Right atrium auricular region (tissue), 2 donors: ENCODE measurements around the gene GMFB. TPM values are rescaled to one million over a fixed set of nuclear protein-coding genes. Genes with fewer than 3 reads are reported as not detected.
"Not testable (repeated sequence)": the region's sequence is repeated elsewhere in the genome, so short reads cannot be mapped to it uniquely, and the experiment has no call there.

Experiments used
- DNase-seq: peaks from one replicate; pipeline ENCODE4 v3.0.0-alpha.2; 2019; ENCODE audit warnings: low spot score
- H3K27ac ChIP-seq, 2 donors: fragments of 200-600 bp; sonication (generic); 1 replicate in 1 of 2; 2 replicates in 1 of 2; pipeline ENCODE4 v1.5.1; 2016 to 2019
- H3K27me3 ChIP-seq, 2 donors: fragments of 200-600 bp; sonication (generic); one replicate each; pipeline versions ENCODE4 v1.5.1 to v1.6.0; 2017 to 2019
- H3K36me3 ChIP-seq: fragments of 200-600 bp; sonication (generic); one replicate; pipeline ENCODE4 v1.5.1; 2016
- H3K4me1 ChIP-seq, 2 donors: fragments of 200-600 bp; sonication (generic); one replicate each; pipeline versions ENCODE4 v1.5.1 to v1.6.0; 2017 to 2019
- H3K4me3 ChIP-seq, 2 donors: fragments of 200-600 bp; sonication (generic); 1 replicate in 1 of 2; 2 replicates in 1 of 2; pipeline ENCODE4 v1.5.1; 2017 to 2019; ENCODE audit warnings: mild to moderate bottlenecking in 1 of 2, moderate library complexity in 1 of 2
- H3K9me3 ChIP-seq, 2 donors: fragments of 200-600 bp; sonication (generic); one replicate each; pipeline ENCODE4 v1.5.1; 2019
- total RNA-seq, 2 donors: library from RNA; depleted of rRNA; stranded (reverse); fragments of >200 nt; gene quantifications; one replicate each; pipeline ENCODE4 v1.1.0, GENCODE V29; 2016
- TF ChIP-seq, protein P1 (sequence below), 2 donors: fragments of 200-600 bp; sonication (generic); IDR thresholded peaks; one replicate each; pipeline ENCODE4 v1.5.1; 2019; ENCODE audit warnings: antibody characterized with exemption in 2 of 2

GMFB gene
- total RNA-seq, 2 donors from 2014 or later = 28.0 to 29.4 TPM

DNA sequence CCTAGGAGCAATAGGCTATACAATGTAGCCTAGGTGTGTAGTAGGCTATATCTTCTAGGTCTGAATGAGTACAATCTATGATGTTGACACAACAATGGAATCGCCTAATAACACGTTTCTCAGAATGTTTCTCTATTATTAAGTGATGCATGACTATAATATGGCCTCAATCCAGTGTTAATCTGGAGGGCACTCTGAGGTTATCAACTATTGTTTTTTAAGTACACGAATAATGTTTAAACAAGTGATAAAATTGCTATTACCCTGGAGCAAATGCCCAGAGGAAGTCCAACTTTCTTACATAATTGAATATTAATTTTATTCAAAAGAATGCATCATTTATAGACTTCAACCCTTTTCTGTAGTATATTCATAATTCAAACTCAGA is 31.2 kb downstream of the GMFB start:
- Histone ChIP-seq H3K27ac (no peak overlapping the region), H3K4me3 (no peak overlapping the region), H3K36me3 (no peaks in the 10 kb centered on the region), H3K27me3 (no peaks in the 10 kb centered on the region), H3K9me3 (no peaks in the 10 kb centered on the region), H3K4me1 (no peaks in the 10 kb centered on the region)
- TF ChIP-seq, protein P1, sequence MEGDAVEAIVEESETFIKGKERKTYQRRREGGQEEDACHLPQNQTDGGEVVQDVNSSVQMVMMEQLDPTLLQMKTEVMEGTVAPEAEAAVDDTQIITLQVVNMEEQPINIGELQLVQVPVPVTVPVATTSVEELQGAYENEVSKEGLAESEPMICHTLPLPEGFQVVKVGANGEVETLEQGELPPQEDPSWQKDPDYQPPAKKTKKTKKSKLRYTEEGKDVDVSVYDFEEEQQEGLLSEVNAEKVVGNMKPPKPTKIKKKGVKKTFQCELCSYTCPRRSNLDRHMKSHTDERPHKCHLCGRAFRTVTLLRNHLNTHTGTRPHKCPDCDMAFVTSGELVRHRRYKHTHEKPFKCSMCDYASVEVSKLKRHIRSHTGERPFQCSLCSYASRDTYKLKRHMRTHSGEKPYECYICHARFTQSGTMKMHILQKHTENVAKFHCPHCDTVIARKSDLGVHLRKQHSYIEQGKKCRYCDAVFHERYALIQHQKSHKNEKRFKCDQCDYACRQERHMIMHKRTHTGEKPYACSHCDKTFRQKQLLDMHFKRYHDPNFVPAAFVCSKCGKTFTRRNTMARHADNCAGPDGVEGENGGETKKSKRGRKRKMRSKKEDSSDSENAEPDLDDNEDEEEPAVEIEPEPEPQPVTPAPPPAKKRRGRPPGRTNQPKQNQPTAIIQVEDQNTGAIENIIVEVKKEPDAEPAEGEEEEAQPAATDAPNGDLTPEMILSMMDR (IDR thresholded peaks at IDR 0.05) = no peak
- no peak for DNase-seq

DNA sequence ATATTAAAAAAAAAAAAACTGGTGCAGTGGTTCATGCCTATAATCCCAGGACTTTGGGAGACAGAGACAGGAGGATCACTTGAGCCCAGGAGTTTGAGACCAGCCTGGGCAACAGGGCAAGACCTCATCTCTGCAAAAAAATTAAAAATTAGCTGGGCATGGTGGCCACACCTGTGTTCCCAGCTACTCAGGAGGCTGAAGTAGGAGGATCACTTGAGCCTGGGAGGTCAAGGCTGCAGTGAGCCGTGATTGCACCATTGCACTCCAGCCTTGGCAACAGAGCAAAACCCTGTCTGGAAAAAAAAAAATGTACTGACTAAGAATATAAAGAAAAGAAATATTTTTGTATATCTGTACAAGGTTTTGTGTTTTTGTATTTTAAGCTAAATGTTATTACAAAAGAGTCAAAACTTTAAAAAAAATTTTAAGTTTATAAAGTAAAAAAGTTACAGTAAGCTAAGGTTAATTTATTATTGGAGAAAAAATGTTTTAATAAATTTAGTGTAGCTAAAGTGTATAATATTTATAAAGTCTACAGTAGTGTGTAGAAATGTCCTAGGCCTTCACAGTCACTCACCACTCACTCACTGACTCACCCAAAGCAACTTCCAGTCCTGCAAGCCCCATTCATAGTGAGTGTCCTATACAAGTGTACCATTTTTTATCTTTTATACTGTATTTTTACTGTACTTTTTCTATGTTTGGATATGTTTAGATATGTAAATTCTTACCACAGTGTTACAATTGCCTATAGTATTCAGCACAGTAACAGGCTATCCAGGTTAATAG is 31.8 kb downstream of the GMFB start:
- H3K36me3 ChIP-seq, DNase-seq, H3K9me3 ChIP-seq, H3K4me1 ChIP-seq, H3K27ac ChIP-seq, H3K4me3 ChIP-seq, H3K27me3 ChIP-seq: not testable (repeated sequence)

DNA sequence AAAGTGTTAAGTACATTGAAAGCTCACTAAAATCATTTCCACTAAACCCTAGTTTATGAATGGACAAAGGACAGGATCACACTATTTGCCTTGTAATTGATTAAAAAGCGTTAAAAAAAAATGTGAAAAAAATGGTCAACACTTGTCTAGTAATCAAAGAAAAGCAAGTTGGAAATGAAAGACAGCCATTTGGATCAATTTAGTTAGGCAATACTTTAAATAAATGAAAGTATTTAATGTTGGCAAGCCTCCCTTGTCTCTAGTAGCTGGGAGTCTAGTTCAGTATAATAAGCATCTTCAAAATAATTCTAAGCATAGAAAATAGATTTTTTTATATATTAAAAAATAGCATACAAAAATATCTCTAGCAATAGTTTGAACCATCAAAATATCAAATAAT is 33.4 kb downstream of the GMFB start:
- DNase-seq = no peak
- H3K36me3 ChIP-seq = no peaks in the 10 kb centered on the region
- no peaks in the 10 kb centered on the region for H3K9me3 ChIP-seq
- H3K4me1 ChIP-seq = no peaks in the 10 kb centered on the region
- no peaks in the 10 kb centered on the region for H3K27me3 ChIP-seq
- TF ChIP-seq, protein P1 (IDR thresholded peaks at IDR 0.05) = no peak
- H3K27ac ChIP-seq = no peak overlapping the region
- H3K4me3 ChIP-seq = no peak overlapping the region

DNA sequence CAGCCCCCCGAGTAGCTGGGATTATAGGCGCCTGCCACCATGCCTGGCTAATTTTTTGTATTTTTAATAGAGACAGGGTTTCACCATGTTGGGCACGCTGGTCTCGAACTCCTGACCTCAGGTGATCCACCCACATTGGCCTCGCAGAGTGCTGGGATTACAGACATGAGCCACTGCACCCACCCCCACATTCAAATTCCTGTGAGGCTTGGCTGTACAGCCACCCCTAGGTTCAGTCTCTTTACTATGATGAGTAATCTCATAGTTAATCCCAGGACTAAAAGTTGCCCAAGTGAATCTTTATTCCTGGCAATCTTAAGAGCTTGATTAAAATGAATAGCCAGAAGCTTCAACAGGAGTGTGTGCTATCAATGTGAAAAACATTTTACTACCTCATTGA is 34.8 kb downstream of the GMFB start:
- H3K9me3 ChIP-seq, H3K36me3 ChIP-seq, H3K27ac ChIP-seq, DNase-seq, H3K4me1 ChIP-seq, H3K4me3 ChIP-seq, H3K27me3 ChIP-seq: not testable (repeated sequence)

DNA sequence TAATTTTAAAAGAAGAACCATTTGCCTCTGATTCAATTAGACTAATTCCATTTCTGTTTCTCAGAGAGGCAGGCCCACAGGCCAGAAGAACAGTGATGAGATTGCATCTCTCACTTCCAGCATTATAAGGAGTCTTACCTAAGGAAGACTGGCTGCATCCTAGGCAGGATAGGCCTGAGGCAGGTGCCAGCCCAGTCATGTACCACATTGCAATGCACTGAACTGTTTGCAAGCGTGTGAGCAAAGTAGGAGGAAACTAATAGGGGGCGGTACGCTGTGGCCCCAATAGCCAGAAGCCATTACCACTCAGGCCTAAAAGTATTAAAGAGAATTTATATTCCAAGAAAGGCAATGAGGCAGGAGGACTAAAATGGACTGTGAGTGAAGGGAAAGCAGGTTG is 35.5 kb downstream of the GMFB start:
- Histone ChIP-seq H3K4me3 (no peak overlapping the region), H3K27ac (no peak overlapping the region), H3K9me3 (no peaks in the 10 kb centered on the region), H3K27me3 (no peaks in the 10 kb centered on the region), H3K4me1 (no peaks in the 10 kb centered on the region), H3K36me3 (no peaks in the 10 kb centered on the region)
- TF ChIP-seq, protein P1 (IDR thresholded peaks at IDR 0.05) = no peak
- no peak for DNase-seq

DNA sequence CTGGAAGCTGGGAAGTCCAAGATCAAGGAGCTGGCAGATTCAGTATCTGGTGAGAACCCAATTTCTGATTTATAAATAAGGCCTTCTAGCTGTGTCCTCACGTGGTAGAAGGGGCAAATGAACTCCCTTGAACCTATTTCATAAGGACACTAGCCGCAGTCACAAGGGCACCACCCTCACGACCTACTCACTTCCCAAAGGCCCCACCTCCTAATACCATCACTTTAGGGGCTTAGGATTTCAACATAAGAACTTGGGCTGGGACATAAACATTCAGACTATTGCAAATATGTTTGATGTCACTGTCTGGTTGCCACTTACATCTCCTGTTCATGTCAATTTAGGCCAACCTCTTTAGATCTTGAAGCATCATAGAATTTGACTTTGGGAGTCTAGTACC is 36.8 kb downstream of the GMFB start:
- no peaks in the 10 kb centered on the region for H3K9me3 ChIP-seq
- no peaks in the 10 kb centered on the region for H3K4me1 ChIP-seq
- H3K27ac ChIP-seq = no peak overlapping the region
- no peak overlapping the region for H3K4me3 ChIP-seq
- no peak for DNase-seq
- H3K36me3 ChIP-seq = no peaks in the 10 kb centered on the region
- TF ChIP-seq, protein P1 (IDR thresholded peaks at IDR 0.05) = no peak
- no peaks in the 10 kb centered on the region for H3K27me3 ChIP-seq

DNA sequence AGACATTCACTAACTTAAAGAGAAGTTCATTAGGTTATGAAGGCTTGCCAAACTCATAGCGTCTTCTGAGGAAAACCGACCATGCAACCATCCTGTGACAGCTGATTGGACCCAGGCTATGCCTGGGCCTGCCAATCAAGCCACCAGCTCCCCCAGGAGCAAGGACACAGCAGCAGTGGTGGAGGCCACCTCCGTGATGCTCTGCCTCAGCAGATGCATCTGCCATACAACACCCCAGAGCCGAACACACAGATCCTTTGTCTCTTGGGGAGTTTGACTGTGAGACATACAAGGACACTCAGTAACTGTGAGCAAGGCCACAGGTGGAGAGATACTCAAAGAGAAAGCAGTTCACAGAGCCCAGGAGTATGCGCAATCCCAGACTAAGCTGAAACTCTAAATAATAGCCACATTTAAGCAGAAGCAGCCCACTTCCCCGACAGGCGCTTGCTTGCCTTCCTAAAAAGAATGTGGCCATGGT is 37.6 kb downstream of the GMFB start:
- H3K36me3 ChIP-seq = no peaks in the 10 kb centered on the region
- H3K4me1 ChIP-seq = no peaks in the 10 kb centered on the region
- no peaks in the 10 kb centered on the region for H3K27me3 ChIP-seq
- TF ChIP-seq, protein P1 (IDR thresholded peaks at IDR 0.05) = no peak
- H3K27ac ChIP-seq = no peak overlapping the region
- no peaks in the 10 kb centered on the region for H3K9me3 ChIP-seq
- no peak for DNase-seq
- no peak overlapping the region for H3K4me3 ChIP-seq
